Stimulated activated CD8-positive, alpha-beta memory T cell treated with anti-CD3 and anti-CD28 coated beads, Interleukin-7, amount 100 ng/mL, for 4 hours (primary cell): Measurements from ENCODE around the gene GPX2.

Experiments
- DNase-seq, 2 donors: peaks; one replicate each; pipeline ENCODE4 v3.0.0-alpha.2; 2020; ENCODE audit warnings: low read depth in 2 of 2

The GPX2 gene

GRCh38 chr14:64960762-64961276 is 18.3 kb upstream of the GPX2 start:
- DNase-seq, result no peak

DNA sequence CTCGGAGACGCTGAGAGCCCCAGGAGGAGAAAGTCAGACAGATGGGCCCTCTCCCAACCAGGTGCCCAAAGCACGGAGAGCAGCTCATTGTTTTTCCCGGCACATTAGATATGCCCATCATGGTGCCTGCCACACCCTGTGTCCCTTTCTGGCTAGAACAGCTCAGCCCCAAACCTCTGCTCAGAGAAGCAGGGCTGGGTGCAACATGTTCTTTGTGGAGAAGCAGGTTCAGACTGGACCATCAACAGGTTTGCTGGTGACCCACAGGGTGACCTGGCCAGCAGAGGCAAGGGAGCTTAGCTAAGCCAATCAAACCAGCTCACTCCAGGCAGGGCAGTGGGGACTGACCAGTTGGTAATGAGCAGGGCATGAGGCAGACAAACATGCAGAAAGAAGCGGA is 16.2 kb upstream of the GPX2 start:
- no peak for DNase-seq

DNA sequence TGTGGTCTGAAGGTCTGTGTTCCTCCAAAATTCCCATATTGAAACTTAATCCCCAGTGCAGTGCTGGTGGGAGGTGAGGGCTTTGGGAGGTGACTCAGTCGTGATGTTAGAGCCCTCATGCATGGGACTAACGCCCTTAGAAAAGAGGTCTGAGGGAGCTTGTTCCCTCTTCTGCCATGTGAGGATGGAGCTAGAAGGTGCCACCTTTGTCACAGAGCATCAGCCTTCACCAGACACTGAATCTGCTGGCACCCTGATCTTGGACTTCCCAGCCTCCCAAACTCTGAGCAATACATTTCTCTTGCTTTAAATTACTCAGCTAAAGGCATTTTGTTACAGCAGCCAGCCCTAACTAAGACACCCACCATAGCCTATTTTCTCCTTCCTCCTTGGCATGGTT is 15.7 kb upstream of the GPX2 start:
- no peak for DNase-seq

DNA sequence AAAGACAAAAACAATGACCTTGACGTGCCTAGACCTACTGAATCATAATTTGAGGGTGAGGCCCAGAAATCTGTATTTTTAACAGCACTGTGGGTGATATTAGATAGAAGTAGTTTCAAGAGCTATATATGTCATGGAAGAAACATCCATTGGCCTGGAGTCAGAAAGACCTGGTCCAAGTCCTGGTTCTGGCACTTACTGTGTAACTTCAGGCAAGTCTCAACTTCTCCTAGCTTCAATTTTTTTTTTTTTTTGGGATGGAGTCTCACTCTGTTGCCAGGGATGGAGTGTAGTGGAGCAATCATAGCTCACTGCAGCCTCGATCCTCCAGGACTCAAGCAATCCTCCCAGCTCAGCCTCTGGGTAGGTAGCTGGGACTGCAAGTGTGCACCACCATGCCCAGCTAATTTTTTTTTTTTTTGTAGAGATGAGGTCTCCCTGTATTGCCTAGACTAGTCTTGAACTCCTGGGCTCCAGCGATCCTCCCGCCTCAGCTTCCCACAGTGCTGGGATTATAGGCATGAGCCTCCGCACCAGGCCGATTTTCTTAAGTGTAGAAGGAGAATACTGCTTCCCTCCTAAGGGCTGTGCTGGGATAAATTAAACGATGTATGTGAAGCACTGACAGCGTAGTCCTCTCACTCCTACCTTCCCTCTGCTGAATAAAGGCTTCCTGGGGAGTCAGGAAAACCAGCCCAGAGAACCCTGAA is 14.3 kb upstream of the GPX2 start:
- no peak for DNase-seq

DNA sequence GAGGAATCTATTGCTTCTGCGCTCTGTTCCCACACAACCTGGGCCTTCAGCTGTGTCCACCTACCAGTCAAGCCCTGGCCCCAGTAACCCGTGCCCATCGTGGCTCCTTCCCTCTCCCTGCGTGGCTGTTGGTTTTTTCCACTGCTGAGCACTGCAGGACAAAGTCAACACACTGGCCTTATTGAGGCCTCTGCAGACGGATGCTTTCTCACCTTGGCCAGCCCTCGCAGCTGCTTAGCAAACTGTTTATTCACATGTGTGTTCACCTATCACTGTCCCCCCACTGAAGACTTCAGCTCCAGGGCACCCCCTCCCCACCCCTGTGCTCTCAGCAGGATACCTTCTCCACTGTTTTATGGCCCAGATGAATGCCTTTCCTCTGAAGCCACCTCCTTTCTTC is 12.8 kb upstream of the GPX2 start:
- DNase-seq, result no peak

DNA sequence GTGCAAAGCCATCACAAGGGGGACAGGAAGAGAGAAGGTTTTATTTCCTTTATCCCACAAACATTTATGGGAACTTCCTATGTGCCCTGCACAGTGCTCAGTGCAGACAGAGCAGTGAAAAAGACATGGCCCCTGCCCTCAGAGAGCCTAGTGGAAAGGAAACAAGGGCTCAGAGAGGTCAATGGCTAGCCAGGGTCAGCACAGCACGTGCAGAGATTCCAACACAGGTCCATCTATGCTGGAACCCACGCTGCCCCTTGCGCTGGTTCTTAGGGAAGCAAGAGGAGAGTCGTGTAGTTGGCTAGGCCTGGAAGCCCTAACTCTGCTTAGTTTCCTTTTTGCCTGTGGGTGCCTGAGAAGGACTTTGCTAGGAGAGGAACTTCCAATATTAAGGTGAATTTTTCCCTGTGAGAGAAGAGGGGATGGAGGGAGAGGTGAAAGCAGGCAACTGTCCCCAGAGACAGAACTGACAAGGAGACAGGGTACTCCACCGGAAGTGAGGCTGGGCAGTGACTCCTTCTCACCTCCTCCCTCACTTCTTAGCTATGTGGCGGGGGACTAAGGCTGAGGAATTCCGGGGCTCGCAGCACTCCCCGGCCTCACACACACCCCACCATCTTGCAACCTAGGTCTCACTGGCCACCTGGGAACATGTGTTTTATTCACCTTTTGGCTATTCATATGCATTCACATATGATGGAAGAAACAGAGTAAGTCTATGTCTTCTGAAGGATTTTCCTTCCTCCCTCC is 12.1 kb upstream of the GPX2 start:
- no peak for DNase-seq

- DNase-seq, result no peak
Measured at GRCh38 chr14:64953661-64954060, 11.1 kb upstream of the GPX2 start.

DNA sequence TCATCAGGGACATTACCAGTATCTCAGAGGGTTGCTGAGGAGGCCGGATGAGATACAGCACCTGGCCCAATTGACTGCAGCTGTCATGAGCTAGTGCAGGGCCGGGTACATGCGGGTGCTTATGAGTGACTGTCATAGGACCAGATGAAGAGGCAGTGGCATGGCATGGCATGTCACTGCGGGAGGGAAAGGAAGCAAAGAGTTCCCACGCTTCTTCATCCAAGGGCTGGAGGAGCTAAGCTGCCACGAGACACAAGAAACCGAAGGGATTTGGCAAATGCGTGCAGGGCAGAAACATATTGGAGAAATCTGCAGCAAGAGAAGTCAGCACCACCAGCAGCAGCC is 10.7 kb upstream of the GPX2 start:
- DNase-seq, result no peak

- DNase-seq, result no peak
Measured at GRCh38 chr14:64952598-64953309, 10.2 kb upstream of the GPX2 start.

DNA sequence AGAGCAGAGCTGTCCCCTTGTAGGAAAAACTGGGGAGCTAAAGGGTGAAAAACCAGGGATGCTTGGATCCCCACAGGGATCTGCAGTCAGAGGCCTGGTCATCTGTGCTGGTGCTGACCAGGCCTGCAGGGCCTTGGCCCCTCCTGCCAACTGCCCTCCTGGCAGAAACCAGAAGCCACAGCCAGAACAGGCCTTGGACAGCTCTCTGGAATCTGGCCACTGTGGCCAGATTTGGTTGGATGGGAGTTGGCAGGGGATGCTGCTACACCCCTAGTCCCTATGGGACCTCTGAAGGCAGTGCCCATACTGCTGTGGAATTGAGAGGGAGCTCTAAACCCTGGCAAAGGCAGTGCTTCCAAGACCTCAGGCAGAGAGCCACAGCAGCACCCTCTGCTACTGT is 9.2 kb upstream of the GPX2 start:
- DNase-seq, result no peak

GRCh38 chr14:64951291-64951690 is 8.7 kb upstream of the GPX2 start:
- no peak for DNase-seq

DNA sequence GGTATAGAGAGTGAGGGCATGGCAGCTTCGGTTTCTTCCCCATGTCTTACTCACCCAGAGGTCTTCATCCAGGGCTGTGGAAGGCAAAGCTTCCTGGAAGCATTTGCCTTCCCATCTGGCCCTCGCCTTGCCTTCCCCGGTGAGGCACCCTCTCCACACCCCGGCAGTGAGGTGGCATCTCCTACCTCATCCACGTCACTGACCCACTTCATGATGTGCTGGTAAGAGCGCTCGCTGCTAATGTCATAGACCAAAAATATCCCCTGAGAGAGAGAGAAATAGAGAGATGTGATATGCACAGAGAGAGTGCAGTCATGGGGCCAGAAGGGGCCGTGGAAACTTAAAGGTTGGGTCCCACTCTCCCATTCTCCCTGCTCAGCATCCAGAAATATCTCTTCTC is 8.3 kb upstream of the GPX2 start:
- DNase-seq, result no peak

DNA sequence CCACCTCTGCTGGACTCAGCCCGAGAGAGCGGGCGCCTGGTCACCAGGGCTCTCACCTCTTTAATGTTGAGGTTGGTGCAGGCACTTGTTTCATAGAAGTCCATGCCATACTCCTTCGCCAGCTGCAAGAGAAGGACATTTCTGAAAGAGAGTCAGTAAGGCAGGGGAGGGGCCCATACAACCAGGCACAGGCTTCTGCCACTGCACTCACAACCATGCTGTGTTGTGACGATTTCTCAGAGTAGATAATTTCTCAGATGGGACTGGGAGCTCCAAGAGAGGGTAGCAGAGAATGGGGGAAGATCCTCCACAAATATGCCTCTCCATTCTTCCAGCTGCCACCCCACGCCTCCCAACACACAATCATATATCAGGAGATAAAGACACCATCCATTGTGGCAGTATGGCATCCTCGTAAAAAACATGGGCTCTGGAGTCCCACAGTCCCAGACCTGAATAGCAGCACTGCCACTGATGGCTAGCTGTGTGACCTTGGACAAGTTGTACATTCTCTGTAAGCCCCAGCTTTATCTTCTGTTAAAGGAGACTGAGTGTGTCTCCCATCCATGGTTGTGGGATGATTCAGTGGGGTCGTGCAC is 6.2 kb upstream of the GPX2 start:
- no peak for DNase-seq

DNA sequence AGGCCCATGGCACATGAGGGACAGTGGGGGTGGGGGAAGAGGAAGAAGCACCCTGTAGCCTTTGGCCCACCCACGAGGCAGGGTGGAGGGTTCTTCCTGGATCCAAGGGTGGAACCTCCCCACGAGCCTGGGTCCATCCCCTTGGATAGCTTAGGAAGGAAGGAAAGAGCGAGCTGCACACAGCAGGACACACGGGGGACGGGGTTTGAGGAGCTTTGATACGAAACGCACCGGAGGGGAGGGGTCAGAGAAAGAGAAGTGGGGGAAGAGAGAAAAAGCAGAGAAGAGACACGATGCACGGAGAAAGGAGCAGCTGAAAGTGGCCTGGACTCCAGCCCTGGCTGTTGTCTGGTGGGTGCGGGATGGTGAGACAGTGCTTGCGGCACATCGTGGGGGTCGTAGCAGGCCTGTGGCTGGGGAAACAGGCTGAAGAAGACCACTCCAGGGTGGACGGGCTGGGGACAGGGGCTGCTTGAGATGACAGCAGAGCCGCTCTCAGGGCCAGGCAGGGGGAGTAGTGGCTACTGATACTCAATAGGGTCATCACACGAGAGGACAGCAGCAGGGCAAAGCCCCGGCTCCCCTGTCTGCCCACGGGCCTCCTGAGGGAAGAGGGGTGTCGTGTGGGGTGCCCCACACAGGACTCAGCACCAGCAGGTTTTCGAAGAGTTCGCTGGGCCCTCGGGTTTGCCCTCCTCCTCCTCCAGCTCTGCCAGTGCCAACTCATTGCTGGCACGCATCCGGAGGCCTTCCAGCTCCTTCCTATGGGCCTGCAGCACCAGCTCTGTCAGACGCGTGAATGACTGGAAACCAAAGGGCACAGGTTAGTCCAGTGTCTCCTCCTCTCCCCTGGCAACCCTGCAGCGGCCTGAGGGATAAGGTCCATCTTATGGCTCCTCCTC is 5.4 kb upstream of the GPX2 start:
- no peak for DNase-seq

DNA sequence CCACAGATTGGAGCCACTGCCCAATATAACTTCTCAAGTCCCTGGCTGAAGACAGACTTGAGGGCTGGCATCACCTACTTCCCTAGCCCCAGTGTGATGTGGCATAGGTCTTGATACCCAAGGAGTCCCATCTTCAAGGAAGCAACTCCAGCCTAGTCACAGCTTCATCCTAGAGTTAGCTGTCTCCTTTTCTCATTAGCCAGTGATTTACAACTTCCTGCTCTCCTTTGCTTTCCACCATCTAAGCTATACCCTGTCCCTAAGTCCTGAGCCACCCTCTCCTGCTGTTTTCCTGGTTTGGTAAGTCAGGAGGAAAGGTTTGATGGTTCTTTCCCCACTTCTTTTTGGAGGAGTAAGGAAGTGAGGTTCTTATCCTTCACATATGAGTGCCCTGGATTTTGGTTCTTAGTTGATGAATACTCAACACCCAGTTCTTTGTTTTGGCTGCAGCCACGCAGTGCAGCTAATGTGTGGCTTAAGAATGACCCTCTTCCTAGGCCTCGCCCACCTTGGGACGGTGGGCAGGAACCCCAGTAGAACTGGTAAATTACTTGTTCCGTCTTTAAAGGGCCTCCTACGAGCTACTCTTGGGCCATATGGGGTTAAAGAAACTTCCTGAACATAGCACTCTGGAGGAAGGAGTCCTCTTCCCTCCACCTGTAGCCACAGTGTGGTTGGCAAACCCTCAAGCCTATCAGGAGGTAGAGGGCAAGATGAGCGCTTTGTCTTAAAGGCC is 3.9 kb upstream of the GPX2 start:
- no peak for DNase-seq

DNA sequence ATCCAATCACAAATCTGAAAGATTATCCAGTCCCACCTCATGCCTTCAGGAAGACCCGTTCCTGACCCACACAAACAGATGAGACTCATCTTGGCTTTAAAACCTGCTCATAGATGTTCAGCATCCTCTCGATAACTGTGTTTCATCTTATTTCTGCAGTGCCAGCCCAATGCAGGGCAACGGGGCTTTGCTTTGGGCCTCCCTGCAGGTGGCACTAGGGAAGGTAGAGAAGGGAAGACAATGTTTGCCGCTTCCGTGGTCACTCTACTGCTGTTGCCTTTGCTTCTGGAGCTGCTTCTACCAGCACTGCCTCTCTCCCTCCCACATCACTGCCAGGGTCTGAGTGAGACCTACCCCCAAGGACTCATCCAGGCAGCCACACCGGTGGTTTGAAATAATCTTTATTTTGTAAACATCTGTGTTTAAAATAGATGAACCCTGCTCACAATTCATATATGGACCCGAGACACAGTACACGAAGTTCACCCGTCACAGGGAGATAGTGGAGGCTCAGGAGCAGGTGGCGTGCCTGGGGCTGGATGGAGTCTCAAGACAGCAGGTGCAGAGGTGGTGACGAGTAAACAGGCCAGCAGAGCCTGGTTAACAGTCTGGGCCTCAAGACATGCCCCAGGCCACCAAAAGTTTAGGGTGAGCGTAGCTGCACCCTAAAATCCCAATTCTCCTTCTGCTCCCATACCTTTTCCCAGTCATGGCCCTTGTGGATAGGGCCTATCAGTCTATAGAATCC is 3.1 kb upstream of the GPX2 start:
- DNase-seq, result no peak

DNA sequence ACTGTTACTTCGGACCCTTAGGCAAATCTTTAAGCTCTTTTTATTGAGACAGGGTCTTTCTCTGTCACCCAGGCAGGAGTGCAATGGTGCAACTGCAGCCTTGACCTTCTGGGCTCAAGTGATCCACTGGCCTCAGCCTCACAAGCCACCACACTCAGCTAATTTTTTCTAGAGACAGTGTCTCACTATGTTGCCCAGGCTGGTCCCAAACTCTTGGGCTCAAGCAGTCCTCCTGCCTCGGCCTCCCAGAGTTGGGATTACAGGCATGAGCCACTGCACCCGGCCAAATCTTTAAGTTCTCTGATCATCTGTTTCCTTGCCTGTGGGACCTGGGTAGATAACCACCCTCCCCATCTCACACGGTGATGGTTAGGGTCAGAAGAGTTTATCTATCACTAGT is 2.3 kb upstream of the GPX2 start:
- no peak for DNase-seq

DNA sequence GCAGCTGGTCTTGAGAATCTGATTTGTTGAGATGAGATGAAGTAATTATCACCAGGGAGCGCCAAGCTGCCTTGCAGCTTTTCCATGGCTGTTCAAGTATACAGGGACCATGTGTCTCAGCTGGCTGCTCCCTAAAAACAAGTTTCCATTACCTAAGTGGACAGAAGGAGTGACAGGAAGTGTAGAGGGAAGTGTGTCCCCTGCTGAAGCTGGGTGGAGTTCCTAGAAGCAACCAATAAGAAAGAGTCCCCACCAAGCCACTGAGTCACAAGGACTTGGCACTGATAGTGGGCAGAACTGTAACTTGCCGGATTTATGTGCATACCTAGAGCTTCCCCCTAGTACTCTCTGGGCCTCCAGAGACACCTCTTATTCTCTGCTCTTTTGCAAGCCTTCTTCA is 1.5 kb upstream of the GPX2 start:
- no peak for DNase-seq

DNA sequence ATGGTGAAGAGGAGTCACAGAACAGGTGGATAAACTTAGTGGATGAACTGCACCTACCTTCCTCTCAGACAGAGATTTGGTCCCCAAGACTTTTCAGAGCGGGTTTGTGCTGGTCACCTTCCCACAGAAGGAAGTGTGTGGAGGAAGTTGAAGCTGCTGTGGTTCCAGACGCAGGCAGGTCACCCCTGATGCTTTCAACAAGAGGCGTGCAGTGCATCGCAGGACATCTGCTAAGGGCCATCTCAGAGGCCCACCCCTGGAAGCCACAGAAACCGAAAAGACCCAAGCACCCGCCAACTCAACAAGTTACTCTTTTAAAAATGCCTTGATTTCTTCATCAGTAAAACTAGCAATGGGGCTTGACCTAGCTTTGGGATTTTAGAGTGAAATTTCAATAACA is 1.0 kb upstream of the GPX2 start:
- no peak for DNase-seq

GRCh38 chr14:64940336-64940910 is 2.1 kb downstream of the GPX2 start:
- DNase-seq, result no peak
